ENCODE data around the gene COLEC11. TPM values are rescaled to one million over a fixed set of nuclear protein-coding genes. Genes with fewer than 3 reads are reported as not detected.
"Not testable (repeated sequence)": the region's sequence is repeated elsewhere in the genome, so short reads cannot be mapped to it uniquely, and the experiment has no call there.

Gene COLEC11
- total RNA-seq, 1 experiment from 2014 or later = not detected

GRCh38 chr2:3611589-3611988, 16.7 kb downstream of the COLEC11 start:
- Histone ChIP-seq H3K9me2 (replicated peaks; ENCODE audit: insufficient read depth, low read length) (no peaks in the 10 kb centered on the region), H3K4me2 (ENCODE audit: low read depth, low read length, poor library complexity, severe bottlenecking) (no peak overlapping the region), H3K9ac (ENCODE audit: low read length) (no peak overlapping the region), H2AFZ (ENCODE audit: low read length) (no peak overlapping the region), H3K4me3 (ENCODE audit: low read length) (no peak overlapping the region), H3K9me3 (ENCODE audit: low read length) (no peaks in the 10 kb centered on the region), H3K27ac (ENCODE audit: low read length) (no peak overlapping the region), H4K20me1 (ENCODE audit: insufficient read depth, low read depth, low read length) (no peaks in the 10 kb centered on the region), H3K79me2 (ENCODE audit: low read length) (no peaks in the 10 kb centered on the region), H3K36me3 (ENCODE audit: insufficient read depth, low read length) (no peaks in the 10 kb centered on the region), H3K27me3 (ENCODE audit: low read length) (no peaks in the 10 kb centered on the region), H3K4me1 (ENCODE audit: low read length) (peaks cover 8% of the 10 kb centered on the region)
- DNase-seq = no peak

- H2AFZ ChIP-seq (ENCODE audit: low read length) = no peak overlapping the region
- no peaks in the 10 kb centered on the region for H3K9me2 ChIP-seq (replicated peaks; ENCODE audit: insufficient read depth, low read length)
- H3K27me3 ChIP-seq (ENCODE audit: low read length) = no peaks in the 10 kb centered on the region
- no peak overlapping the region for H3K27ac ChIP-seq (ENCODE audit: low read length)
- H3K9me3 ChIP-seq (ENCODE audit: low read length) = no peaks in the 10 kb centered on the region
- no peak overlapping the region for H3K9ac ChIP-seq (ENCODE audit: low read length)
- H3K36me3 ChIP-seq (ENCODE audit: insufficient read depth, low read length) = no peaks in the 10 kb centered on the region
- DNase-seq = no peak
- no peak overlapping the region for H3K4me2 ChIP-seq (ENCODE audit: low read depth, low read length, poor library complexity, severe bottlenecking)
- H3K4me1 ChIP-seq (ENCODE audit: low read length) = peaks cover 8% of the 10 kb centered on the region
- H3K79me2 ChIP-seq (ENCODE audit: low read length) = no peaks in the 10 kb centered on the region
- H4K20me1 ChIP-seq (ENCODE audit: insufficient read depth, low read depth, low read length) = no peaks in the 10 kb centered on the region
- no peak overlapping the region for H3K4me3 ChIP-seq (ENCODE audit: low read length)
Observed at GRCh38 chr2:3612639-3613523, 18.0 kb downstream of the COLEC11 start.

GRCh38 chr2:3613524-3613905, 18.6 kb downstream of the COLEC11 start:
- H3K27me3 ChIP-seq (ENCODE audit: low read length) = no peaks in the 10 kb centered on the region
- no peaks in the 10 kb centered on the region for H3K9me2 ChIP-seq (replicated peaks; ENCODE audit: insufficient read depth, low read length)
- H3K4me2 ChIP-seq (ENCODE audit: low read depth, low read length, poor library complexity, severe bottlenecking) = no peak overlapping the region
- H3K27ac ChIP-seq (ENCODE audit: low read length) = no peak overlapping the region
- no peaks in the 10 kb centered on the region for H3K79me2 ChIP-seq (ENCODE audit: low read length)
- H4K20me1 ChIP-seq (ENCODE audit: insufficient read depth, low read depth, low read length) = no peaks in the 10 kb centered on the region
- DNase-seq = no peak
- no peak overlapping the region for H3K4me3 ChIP-seq (ENCODE audit: low read length)
- peaks cover 8% of the 10 kb centered on the region for H3K4me1 ChIP-seq (ENCODE audit: low read length)
- H2AFZ ChIP-seq (ENCODE audit: low read length) = no peak overlapping the region
- H3K9ac ChIP-seq (ENCODE audit: low read length) = no peak overlapping the region
- H3K36me3 ChIP-seq (ENCODE audit: insufficient read depth, low read length) = no peaks in the 10 kb centered on the region
- no peaks in the 10 kb centered on the region for H3K9me3 ChIP-seq (ENCODE audit: low read length)

- H3K9me3 ChIP-seq (ENCODE audit: low read length); H3K9ac ChIP-seq (ENCODE audit: low read length); H2AFZ ChIP-seq (ENCODE audit: low read length); H3K9me2 ChIP-seq (replicated peaks; ENCODE audit: insufficient read depth, low read length); H3K27ac ChIP-seq (ENCODE audit: low read length); H4K20me1 ChIP-seq (ENCODE audit: insufficient read depth, low read depth, low read length); H3K4me1 ChIP-seq (ENCODE audit: low read length); H3K4me2 ChIP-seq (ENCODE audit: low read depth, low read length, poor library complexity, severe bottlenecking); DNase-seq; H3K4me3 ChIP-seq (ENCODE audit: low read length); H3K27me3 ChIP-seq (ENCODE audit: low read length); H3K36me3 ChIP-seq (ENCODE audit: insufficient read depth, low read length); H3K79me2 ChIP-seq (ENCODE audit: low read length): not testable (repeated sequence)
Observed at GRCh38 chr2:3614743-3615142, 19.8 kb downstream of the COLEC11 start.

GRCh38 chr2:3615541-3616200, 20.8 kb downstream of the COLEC11 start:
- not testable (repeated sequence) for H3K27ac ChIP-seq (ENCODE audit: low read length); H3K9me2 ChIP-seq (replicated peaks; ENCODE audit: insufficient read depth, low read length); H3K27me3 ChIP-seq (ENCODE audit: low read length); H3K36me3 ChIP-seq (ENCODE audit: insufficient read depth, low read length); DNase-seq; H3K4me1 ChIP-seq (ENCODE audit: low read length); H3K4me2 ChIP-seq (ENCODE audit: low read depth, low read length, poor library complexity, severe bottlenecking); H3K9me3 ChIP-seq (ENCODE audit: low read length); H4K20me1 ChIP-seq (ENCODE audit: insufficient read depth, low read depth, low read length); H3K9ac ChIP-seq (ENCODE audit: low read length); H3K4me3 ChIP-seq (ENCODE audit: low read length); H2AFZ ChIP-seq (ENCODE audit: low read length); H3K79me2 ChIP-seq (ENCODE audit: low read length)

GRCh38 chr2:3616435-3617197, 21.7 kb downstream of the COLEC11 start:
- not testable (repeated sequence) for H3K9me3 ChIP-seq (ENCODE audit: low read length); H3K36me3 ChIP-seq (ENCODE audit: insufficient read depth, low read length); H2AFZ ChIP-seq (ENCODE audit: low read length); H3K9ac ChIP-seq (ENCODE audit: low read length); DNase-seq; H3K27ac ChIP-seq (ENCODE audit: low read length); H3K27me3 ChIP-seq (ENCODE audit: low read length); H3K4me2 ChIP-seq (ENCODE audit: low read depth, low read length, poor library complexity, severe bottlenecking); H3K9me2 ChIP-seq (replicated peaks; ENCODE audit: insufficient read depth, low read length); H4K20me1 ChIP-seq (ENCODE audit: insufficient read depth, low read depth, low read length); H3K79me2 ChIP-seq (ENCODE audit: low read length); H3K4me3 ChIP-seq (ENCODE audit: low read length); H3K4me1 ChIP-seq (ENCODE audit: low read length)

GRCh38 chr2:3617198-3617890, 22.4 kb downstream of the COLEC11 start:
- no peaks in the 10 kb centered on the region for H3K79me2 ChIP-seq (ENCODE audit: low read length)
- DNase-seq = no peak

GRCh38 chr2:3618367-3618766, 23.5 kb downstream of the COLEC11 start:
- Histone ChIP-seq H3K9ac (ENCODE audit: low read length) (no peak overlapping the region), H3K9me2 (replicated peaks; ENCODE audit: insufficient read depth, low read length) (no peaks in the 10 kb centered on the region), H3K4me3 (ENCODE audit: low read length) (no peak overlapping the region), H3K4me2 (ENCODE audit: low read depth, low read length, poor library complexity, severe bottlenecking) (no peak overlapping the region), H3K79me2 (ENCODE audit: low read length) (no peaks in the 10 kb centered on the region), H3K27me3 (ENCODE audit: low read length) (no peaks in the 10 kb centered on the region), H3K36me3 (ENCODE audit: insufficient read depth, low read length) (no peaks in the 10 kb centered on the region), H3K4me1 (ENCODE audit: low read length) (no peaks in the 10 kb centered on the region), H3K27ac (ENCODE audit: low read length) (no peak overlapping the region), H2AFZ (ENCODE audit: low read length) (no peak overlapping the region), H3K9me3 (ENCODE audit: low read length) (no peaks in the 10 kb centered on the region), H4K20me1 (ENCODE audit: insufficient read depth, low read depth, low read length) (no peaks in the 10 kb centered on the region)
- DNase-seq = no peak

More at GRCh38 chr2:3617198-3617890, 22.4 kb downstream of the COLEC11 start:
- no peak overlapping the region for H2AFZ ChIP-seq (ENCODE audit: low read length)
- no peak overlapping the region for H3K4me3 ChIP-seq (ENCODE audit: low read length)
- H3K9me3 ChIP-seq (ENCODE audit: low read length) = no peaks in the 10 kb centered on the region
- no peaks in the 10 kb centered on the region for H3K27me3 ChIP-seq (ENCODE audit: low read length)
- no peak overlapping the region for H3K9ac ChIP-seq (ENCODE audit: low read length)
- no peaks in the 10 kb centered on the region for H4K20me1 ChIP-seq (ENCODE audit: insufficient read depth, low read depth, low read length)
- no peak overlapping the region for H3K4me2 ChIP-seq (ENCODE audit: low read depth, low read length, poor library complexity, severe bottlenecking)
- no peak overlapping the region for H3K27ac ChIP-seq (ENCODE audit: low read length)
- no peaks in the 10 kb centered on the region for H3K4me1 ChIP-seq (ENCODE audit: low read length)
- no peaks in the 10 kb centered on the region for H3K36me3 ChIP-seq (ENCODE audit: insufficient read depth, low read length)
- H3K9me2 ChIP-seq (replicated peaks; ENCODE audit: insufficient read depth, low read length) = no peaks in the 10 kb centered on the region
